Stimulated activated CD4-positive, alpha-beta T cell treated with anti-CD3 and anti-CD28 coated beads, Interleukin-1b, Interleukin-23, amount 100 ng/mL, for 4 hours (primary cell): ENCODE results near the gene MYH10.
"Not testable (repeated sequence)": the region's sequence is repeated elsewhere in the genome, so short reads cannot be mapped to it uniquely, and the experiment has no call there.

Experiments
- DNase-seq, 2 donors: peaks; one replicate each; pipeline ENCODE4 v3.0.0-alpha.2; 2020; ENCODE audit warnings: low read depth in 2 of 2

The MYH10 gene

DNA sequence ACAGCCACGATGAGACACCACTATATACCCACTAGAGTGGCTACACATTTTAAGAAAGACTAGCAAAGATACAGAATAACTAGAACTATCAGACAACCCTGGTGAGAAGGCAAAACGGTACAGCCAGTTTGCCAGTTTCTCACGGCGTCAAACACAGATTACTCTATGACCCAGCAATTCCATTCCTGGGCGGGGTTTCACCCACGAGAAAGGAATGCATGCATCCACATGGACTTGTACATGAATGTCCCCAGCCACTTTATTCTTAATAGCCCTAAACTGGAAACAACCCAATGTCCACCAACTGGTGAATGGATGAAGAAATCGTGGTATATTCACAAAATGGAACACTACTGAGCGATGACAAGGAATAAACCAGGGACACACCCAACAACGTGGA, 74.5 kb downstream of the MYH10 start:
- no peak for DNase-seq

DNA sequence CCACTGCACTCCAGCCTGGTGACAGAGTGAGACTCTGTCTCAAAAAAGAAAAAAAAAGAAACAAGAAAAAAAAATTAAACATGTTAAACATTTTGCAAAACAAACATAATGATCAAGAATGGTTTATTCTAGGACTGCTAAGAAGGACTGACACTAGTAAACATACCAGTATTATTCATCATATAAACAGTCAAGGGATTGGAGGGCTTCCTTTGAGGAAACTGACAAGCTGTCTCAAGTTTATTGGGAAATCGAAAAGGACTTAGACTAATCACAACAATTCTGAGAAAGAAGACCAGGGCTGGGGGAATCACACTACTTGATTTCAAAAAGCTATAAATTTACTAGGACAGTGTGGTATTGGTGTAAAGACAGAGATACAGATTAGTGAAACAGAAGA, 75.5 kb downstream of the MYH10 start:
- DNase-seq, result no peak

DNA sequence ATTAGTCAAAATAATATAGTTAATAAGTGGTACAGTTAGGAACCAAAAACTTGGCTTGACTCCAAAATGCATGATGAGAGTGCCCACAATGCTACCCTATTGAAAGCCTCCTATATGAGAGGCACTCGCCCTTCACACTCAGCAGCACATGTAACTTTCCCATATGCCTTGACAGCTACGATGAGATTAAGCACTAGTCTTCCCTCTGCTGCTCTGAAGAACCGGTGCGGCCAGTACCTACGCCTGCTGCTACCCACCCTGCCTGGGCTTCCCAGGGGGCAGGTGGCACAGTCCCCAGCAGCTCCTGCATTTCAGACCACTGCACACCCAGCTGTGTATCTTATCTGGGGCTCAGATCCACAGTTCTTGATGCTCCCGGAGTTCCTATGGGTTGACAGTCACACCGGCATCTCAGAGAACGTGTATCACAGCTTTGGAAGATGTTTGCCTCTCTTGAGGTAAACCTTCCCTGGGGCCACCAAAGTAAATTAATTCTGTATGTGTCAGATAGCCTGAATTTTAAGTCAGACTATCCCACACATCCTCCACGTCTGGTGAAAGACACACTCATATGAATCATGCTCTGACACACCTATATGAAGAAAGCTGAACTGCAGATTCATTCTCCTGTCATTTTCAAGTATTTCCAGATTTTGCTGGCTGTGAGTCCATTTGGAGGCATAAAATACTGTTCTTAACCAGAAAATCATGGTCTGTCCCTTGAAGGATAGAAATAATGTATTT, 77.8 kb downstream of the MYH10 start:
- no peak for DNase-seq

DNA sequence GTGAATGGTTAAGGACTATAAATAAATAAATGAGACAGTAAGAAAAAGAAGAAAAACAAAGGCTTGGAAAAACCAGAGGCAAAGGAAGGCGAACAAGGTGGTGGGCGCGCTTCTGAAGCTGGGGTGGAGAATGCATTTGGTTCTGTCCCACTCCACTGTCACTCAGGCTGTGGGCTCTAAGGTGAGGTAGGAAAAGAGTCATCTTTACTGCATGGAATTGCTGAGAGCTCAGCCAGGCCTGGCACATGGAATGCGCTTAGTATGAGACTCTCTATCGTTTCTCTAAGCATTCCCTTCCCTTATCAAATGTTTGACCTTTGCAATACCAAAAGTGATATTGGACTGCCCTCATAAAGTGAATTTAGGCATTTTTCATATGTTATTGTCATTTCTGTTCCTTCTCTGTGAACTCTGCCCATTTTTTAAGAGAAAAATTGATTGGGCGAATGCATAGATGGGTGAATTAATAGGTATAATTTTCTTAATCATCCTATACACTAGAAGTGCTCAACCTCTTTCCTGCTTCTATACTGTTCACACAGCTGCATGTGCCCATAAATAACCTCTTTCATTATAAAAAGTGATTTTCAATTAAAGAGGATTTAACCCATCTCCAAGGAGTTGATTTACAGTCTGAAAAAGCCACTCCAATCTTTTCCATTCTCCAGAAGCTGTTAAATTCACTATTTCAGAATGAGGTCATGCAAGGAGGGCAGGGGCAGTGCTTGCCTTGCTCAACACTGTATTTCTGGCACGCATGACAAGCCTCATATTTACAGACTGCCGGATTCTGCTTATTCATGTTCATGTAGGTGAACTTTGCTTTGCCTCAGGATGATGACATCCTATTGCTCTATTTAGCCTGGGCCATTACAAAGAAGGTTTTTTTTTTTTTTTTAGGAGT, 87.7 kb downstream of the MYH10 start:
- no peak for DNase-seq

DNA sequence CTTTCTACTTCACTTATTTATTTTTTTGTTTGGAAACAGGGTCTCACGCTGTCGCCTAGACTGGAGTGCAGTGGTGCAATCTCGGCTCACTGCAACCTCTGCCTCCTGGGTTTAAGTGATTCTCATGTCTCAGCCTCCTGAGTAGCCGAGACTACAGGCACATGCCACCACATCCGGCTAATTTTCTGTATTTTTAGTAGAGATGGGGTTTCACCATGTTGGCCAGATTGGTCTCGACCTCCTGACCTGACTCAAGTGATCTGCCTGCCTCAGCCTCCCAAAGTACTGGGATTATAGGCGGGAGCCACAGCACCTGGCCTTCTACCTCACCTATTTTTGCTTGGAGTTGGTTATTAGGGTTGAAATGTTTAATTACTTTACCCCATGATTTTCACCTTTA, 90.5 kb downstream of the MYH10 start:
- not testable (repeated sequence) for DNase-seq

DNA sequence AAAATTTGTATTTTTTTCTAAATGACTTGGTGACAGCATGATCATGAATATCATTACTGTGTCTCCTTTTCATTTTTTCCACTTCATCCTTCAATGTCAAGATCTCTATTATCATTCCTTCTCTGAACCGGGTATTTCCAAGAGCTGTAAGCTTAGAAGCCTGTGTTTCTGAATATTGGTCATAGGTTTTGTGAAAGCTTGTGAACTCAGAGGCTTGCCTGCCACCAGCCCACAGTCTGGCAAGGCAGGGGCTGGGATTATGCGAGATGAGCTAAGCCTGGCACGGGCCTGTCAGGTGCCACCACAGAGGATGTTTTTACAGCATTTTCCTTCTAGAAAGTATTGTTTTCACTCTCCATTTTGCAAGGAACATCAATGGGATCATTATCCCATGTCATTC, 92.8 kb downstream of the MYH10 start:
- DNase-seq, result no peak

DNA sequence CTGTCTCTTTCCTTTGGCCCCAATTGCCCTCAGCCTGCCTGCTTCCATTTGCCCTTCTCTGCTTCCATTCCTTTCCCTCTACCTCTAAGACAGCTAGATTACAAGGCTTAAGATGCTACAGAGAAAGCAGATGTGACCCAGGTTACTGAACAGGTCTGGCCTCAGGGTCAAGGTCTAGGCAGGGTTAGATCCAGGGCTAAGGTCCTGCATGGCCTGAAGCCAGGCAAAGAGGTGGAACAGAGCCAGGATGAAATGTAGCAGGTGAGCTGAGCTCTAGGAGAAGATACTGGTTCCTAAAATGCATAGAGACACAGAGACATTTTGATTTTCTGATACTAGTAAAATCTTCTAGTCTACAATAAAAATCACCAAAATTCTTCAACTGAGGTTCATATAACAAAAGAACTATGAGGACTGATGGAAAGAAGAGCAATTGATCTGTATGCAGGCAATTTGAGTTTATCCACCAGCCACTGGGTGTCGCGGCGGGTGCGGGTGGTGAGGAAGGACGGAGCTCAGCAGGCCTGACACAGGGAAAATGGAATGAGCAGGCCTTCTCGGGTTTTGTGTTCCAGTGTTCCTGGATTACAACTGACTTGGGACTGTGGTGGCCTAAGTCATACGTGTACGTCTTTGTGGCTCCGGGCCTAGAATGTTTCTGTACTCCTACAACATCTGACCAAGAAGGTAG, 95.9 kb downstream of the MYH10 start:
- no peak for DNase-seq

DNA sequence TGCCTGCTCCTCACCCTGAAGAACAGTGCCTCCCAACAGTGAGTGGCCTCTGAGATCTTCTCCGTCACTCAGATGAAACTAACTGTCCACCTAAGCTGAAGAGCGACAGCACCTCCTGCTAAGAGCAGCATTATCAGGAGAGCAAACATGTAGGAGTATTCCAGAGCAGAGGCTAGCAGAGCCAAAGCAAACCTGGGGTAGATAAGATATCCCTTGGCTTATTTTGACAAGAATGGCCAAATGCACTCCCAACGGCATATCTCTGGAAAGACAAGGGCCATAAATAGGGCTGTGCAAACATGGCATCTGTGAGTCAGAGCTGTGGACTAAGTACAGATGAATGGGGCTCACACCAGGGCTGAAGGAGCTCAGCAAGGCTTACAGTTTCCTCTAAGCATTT, 98.5 kb downstream of the MYH10 start:
- no peak for DNase-seq

DNA sequence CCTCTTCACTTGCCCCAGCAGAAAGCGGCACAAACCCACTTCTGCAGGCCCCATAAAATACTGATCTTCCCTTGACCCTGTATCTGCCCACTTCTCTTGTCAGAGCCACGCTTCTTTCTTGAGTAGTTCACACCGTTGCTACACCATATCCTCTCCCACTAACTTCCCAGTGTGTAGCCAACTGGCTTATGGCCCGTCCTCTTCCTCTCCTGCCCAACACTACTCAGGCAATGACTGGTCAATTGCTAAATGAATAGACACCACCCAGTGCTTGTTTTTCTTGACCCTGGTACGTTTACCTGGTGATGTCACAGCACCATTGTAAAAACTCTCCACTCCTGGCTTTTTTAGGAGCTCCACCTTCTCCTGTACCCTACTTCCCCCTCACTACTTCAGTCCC, 107.9 kb downstream of the MYH10 start:
- no peak for DNase-seq

DNA sequence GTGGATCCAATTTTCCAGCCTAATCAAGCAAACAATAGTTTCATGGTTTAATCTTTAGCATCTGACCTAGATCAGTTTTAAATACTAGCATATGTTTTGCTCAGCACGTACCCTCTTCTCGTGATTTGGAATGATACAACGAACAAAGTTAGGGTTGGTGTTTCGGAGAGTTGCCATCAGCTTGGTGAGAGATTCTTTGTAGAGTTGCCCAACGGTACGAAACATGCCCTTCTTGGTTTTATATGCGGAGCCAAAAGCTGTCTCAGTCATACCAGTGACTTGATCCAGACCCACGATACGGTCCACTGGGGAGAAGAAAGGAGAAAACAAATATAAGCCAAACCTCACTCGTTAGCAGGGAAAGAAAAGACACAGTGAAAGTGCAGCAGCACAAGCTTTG, 109.5 kb downstream of the MYH10 start:
- DNase-seq, result no peak

DNA sequence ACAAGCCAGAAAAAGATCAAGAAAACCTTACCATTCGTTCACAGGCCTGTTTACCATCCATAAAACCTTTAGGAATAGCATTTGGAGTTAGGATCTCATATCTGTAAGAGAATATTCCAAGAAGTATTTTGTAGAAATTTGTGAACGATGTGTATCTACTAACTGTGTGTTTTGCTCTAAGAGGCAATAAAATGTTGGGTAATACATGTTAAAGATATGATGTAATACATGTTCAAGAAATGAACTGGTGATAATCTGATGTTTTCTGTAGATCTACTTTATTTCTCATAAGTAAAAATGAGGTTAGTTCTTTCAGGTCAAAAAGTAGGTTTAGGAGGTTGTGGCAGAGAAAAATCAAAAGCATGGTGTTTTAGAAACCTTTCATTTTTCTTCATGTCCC, 111.7 kb downstream of the MYH10 start:
- DNase-seq, result no peak

DNA sequence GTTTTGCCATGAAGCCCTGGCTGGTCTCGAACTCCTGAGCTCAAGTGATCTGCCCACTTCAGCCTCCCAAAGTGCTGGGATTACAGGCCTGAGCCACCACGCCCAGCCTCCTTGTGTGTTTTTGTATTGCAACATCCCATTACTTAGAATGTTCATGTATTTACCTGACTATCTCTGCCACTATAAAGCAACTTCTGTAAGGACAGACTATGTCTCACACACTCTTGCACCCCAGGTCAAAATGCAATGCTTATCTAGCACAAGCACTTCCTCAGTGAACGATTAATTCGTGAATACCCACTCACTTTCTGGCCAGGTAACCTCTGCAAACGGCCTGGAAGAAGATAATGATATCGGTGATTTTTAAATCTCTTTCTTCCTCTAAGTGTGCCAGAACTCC, 112.2 kb downstream of the MYH10 start:
- DNase-seq, result no peak

DNA sequence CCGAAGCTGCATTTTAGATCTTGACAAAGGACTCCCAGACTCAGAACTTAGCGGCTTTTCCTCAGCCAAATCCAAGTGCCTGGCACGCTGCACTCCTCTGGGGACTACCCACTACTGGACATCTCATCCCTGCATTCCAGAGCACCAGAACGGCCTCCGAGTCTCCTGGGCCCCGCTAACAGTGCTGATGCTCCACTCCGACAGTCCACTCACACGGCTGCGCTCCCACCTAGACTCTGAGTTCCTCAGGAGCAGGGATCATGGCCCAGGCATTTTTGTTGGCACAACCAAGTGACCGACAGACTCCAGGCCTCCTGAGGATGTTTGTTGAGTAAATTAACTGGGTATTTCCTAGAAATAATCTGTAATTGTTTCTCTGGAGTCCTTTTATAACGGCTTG, 115.7 kb downstream of the MYH10 start:
- no peak for DNase-seq

DNA sequence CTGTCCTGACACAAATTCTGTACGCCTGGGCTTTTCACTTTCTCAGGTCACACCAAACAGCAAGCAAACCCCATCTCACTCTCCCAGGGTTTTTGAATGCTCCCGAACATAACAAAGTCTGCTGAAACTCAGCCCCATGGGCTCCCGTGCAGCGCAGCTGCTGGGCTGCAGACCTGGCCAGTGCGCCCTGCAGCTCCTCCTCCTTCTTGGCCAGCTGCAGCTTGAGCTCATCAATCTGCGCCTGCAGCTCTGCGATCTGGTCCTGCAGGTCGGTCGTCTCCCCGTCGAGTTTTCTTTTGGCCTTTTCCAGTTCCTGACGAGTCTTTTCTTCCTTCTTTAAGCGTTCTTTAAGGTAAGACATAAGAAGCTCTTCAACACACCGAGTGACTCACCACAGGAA, 124.4 kb downstream of the MYH10 start:
- no peak for DNase-seq

DNA sequence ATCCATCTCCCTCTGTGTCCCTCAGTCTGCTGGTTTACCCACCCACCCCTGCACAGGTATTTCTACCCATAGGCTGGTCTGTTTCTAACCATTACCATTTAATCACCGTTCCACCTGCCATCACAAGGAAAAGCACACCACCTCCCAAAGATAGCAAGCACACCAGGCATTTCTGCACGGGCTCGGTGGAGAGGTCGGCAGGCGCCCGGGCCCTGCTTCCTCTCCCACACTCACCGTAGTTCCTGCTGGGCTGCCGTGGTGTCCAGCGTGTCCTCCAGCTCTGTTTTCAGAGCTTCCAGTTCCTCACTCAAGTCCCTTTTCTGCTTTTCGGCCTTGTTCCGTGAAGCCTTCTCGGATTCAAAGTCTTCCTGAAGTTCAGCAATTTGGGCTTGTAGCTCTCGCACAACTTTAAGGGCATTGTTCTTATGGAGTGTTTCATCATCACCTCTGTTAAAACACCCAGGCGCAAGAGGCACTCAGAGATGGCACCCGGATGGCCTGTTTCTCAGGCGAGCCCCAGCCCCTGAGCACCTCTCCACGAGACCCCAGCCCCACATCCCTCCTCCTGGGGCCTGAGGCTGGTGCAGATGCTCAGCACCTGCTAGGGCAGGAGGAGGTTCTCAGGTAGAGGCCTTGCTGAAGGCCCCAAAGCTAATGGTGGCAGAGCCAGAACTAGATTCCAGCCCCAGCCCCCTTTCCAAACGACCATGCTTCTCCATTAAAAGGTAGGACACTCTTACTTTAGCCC, 125.9 kb downstream of the MYH10 start:
- no peak for DNase-seq

DNA sequence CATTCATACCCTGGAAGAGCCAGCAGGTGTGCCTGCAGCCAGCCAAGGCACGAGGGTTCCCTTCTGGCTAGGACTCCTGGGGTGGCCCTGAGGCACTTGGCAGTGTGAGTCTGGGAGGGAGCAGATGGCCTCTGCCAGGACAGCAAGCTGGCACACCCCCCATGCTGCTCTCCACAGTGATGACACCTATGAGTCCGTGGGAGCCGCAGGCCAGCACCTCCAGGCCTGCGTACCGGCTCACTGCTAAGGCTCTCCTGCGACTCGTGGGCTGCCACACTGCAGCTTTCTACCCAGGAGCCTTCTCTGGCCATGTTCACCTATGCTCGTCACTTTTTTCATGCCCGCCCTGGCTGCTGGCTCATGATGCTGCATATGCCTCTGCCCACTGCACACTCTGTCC, 126.7 kb downstream of the MYH10 start:
- DNase-seq, result no peak

DNA sequence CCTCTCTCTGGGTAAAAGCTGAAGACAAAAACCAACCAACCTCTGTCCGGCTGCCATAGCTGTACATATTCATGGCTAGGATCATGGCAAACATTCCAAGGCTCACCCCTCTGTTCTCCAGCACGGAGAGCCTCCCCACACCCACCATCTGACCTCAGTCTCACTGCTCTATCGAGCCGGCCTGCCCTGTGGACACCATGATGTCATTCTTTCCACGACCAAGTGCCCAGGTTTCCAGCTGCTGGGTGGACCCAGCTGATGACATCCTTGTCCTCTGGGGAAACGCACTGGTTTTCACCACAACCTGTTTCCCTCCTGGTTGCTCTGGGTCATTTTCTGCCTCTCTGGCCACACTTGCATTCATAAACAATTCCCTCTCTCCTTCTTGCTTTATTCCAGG, 127.2 kb downstream of the MYH10 start:
- no peak for DNase-seq

DNA sequence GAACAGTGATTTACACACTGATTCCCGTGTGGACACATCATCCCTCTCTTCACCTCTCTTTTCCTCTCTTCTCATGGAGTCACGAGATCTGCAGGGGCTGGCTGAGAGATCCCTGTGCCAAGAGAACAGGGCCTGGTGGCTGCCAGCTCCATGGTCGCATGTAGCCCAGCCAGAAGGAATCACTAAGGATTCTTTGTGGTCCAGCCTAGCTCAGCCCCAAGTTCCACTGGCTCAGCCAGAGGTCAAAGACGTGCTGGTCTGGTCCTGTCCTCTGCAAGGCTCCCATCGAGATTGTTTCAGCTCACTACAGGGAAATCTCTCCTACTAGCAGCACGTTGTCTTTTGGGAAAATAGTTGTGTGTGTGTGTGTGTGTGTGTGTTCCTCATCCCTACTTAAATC, 128.4 kb downstream of the MYH10 start:
- no peak for DNase-seq

DNA sequence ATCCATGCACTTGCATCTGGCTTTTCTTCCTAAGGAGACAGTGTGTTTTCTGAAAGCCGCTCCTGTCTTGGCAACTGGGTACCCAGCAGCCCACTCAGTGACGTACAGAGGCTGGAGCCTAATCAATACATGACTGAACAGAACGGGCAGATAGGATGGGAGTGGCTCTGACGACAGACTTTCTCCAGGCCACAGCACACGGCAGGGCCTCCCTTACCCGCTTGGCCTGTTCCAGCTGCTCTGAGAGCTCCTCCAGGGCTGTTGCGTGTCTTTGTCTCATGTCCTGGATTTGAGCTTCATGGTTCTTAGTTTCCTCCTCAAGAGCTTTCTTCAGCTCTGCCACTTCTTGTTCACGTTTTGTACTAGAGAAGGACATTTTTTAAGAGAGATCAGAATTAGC, 129.9 kb downstream of the MYH10 start:
- DNase-seq, result no peak

DNA sequence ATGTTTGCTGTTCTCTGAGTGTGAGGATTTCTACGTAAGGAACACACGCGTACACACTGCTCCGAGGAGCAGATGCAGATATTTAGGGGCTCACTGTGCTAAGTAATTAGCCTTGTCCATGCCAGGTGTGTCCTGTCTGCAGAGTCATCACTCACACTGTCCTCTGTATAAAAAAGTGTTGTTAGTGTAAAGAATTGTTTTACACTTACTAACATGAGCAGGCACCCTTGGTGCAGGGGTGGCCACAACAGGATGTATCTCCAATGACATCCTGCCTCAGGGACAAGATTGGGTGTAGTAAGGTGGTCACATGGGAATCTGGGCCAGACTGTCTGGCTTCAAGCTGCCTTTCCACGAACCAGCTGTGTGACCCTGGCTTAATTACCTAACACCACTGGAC, 130.9 kb downstream of the MYH10 start:
- no peak for DNase-seq

DNA sequence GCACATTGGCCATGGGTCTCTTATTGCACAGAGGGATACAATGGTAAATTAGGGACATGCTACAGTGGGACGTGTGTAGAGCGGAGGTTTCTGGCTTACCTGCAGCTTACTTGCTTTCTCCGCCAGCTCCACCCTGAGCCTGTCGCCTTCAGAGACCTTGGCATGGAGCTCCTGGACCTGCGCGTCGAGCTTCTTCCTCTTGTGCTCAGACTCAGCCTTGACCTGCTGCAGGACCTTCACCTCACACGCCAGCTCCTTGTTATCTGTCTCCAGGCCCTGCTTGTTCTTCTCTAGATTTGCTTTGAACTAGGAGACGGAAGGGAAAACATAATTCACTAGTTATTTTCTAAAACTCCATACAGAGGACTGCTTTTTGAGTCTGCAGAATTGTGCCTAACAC, 131.4 kb downstream of the MYH10 start:
- no peak for DNase-seq

DNA sequence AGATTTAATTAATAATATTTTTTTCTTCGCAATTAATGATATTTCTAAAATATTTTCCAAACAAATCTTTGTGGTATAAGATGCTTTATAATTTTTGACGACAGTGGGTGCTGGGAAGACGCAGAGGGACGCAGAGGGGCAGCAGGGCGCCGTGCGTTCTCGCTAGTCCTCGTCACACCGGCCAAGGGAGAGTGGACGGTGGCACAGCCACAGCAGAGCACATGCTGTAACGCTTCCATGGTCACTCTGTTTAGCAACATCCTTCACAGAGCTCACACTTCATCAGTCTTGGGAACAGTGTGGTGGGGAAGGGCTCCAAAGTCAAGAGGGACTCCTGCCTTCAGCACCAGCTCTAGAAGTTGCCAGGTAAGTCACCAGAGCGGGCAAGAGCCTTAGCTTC, 134.4 kb downstream of the MYH10 start:
- DNase-seq, result no peak
